Heart right ventricle (tissue), 16 donors: Measurements from ENCODE around the gene GFM1. TPM values are rescaled to one million over a fixed set of nuclear protein-coding genes. Genes with fewer than 3 reads are reported as not detected.
A peak's percentile ranks its signal among the peaks of the same experiment; 100 is the strongest.

Experiments
- ATAC-seq, 8 donors: fragments of 200-7000 bp; cut with Tn5 transposase; one replicate each; pipeline ENCODE4 v1.9.1; 2020; ENCODE audit warnings: mild to moderate bottlenecking in 8 of 8, moderate library complexity in 8 of 8, moderate number of reproducible peaks in 1 of 8
- DNase-seq, 2 donors: peaks; one replicate each; pipeline ENCODE4 v3.0.0-alpha.2; 2020
- H3K27ac ChIP-seq, 10 donors: fragments of 200-600 bp; sonication (generic) in 2 of 10; one replicate each; pipeline versions ENCODE4 v1.5.0 to v1.8.0; 2020 to 2022; ENCODE audit warnings: mild to moderate bottlenecking in 3 of 10
- H3K27me3 ChIP-seq, 7 donors: fragments of 200-600 bp; one replicate each; pipeline ENCODE4 v1.8.0; 2021 to 2022; ENCODE audit warnings: mild to moderate bottlenecking in 2 of 7
- H3K36me3 ChIP-seq, 9 donors: fragments of 200-600 bp; sonication (generic) in 1 of 9; one replicate each; pipeline versions ENCODE4 v1.5.0 to v1.8.0; 2020 to 2022; ENCODE audit warnings: mild to moderate bottlenecking in 2 of 9
- H3K4me1 ChIP-seq, 9 donors: fragments of 200-600 bp; sonication (generic) in 1 of 9; one replicate each; pipeline versions ENCODE4 v1.5.0 to v1.8.0; 2020 to 2022; ENCODE audit warnings: mild to moderate bottlenecking in 4 of 9
- H3K4me3 ChIP-seq, 10 donors: fragments of 200-600 bp; sonication (generic) in 2 of 10; one replicate each; pipeline versions ENCODE4 v1.5.0 to v1.8.0; 2020 to 2022; ENCODE audit warnings: mild to moderate bottlenecking in 7 of 10, moderate library complexity in 2 of 10
- H3K9me3 ChIP-seq, 11 donors: fragments of 200-600 bp in 10 of 11; sonication (generic) in 2 of 11; one replicate each; pipeline versions ENCODE4 v1.5.0 to v1.8.0; 2013 to 2022; ENCODE audit warnings: mild to moderate bottlenecking in 2 of 11, control low read depth in 1 of 11, moderate library complexity in 1 of 11
- WGBS, 2 donors: extraction: QIAGEN DNeasy Blood & Tissue Kit; methylation state at CpG; one replicate each; pipeline ENCODE4 v1.1.7; 2013; ENCODE audit warnings: inconsistent platforms in 1 of 2; 5-methylcytosine and 5-hydroxymethylcytosine counted together
- intact Hi-C, 10 donors: fragments of 100-400 bp; cut with DNase I; formaldehyde crosslinking; loops; one replicate each; pipeline versions ENCODE4 v1.11.1 to v1.14.2; 2022
- polyA plus RNA-seq, 2 donors: library from polyadenylated mRNA; stranded (reverse); fragments of 200-250 nt; gene quantifications; one replicate each; pipeline ENCODE4 v1.2.3, GENCODE V29; 2013
- total RNA-seq, 10 donors: library from RNA; stranded (reverse); fragmentation: NEBNext Ultra II Directional in 3 of 10; extraction: Animal tissue kit (Norgen Biotek cat#: 25700) in 3 of 10; gene quantifications; one replicate each; pipeline versions ENCODE4 v1.2.1 to v1.2.4, GENCODE V29; 2021 to 2023
- TF ChIP-seq, protein P1 (sequence below), 9 donors: fragments of 200-600 bp; sonication (generic) in 2 of 9; IDR thresholded peaks; one replicate each; pipeline versions ENCODE4 v1.5.0 to v1.8.0; 2021 to 2022; ENCODE audit warnings: antibody characterized with exemption in 9 of 9, mild to moderate bottlenecking in 5 of 9, moderate library complexity in 1 of 9
- donor health status: Arrhythmogenic right ventricular cardiomyopathy.
- donor health status: ischemic (EF 13 %, LVEDD 7.1; RV severe dilation, severe dysfunction).
- donor health status: healthy with polysubstance abuse.
- donor health status: DM: no; HTN: yes; CAD: no.
- donor health status: DM: no; HTN: no; CAD: no.
- donor health status: ischemic (EF 25% LVEDD 6.9; RV normal size, moderate dysfunction).
- donor health status: ischemic (EF 25% LVEDD 5.7; RV mildly dilated, moderate dysfunction).
- donor health status: healthy.
- donor health status: DM: yes; HTN: yes; CAD: no.
- donor health status: Ischemic cardiomyopathy.
- donor health status: ischemic (EF 35%, LVEDD 5.7; RV mildly dilated, moderate dysfunction).
- donor health status: nonischemic (EF 11% LVEDD 7.7; RV severe dilation, severe dysfunction).
- donor health status: DM: yes; HTN: yes; CAD: no.
- donor health status: PGD.
- donor health status: ischemic (EF 29% LVEDD 5.4; RV normal size, mild dysfunction).
- donor health status: nonischemic (EF 23%, LVEDD 6.1; RV moderate dilation, normal function).

GFM1 gene
- total and polyA plus RNA-seq, 12 donors, result 15.1 to 86.4 (median 68.7) TPM

GRCh38 chr3:158642005-158642404, 2.3 kb upstream of the GFM1 start:
- Histone ChIP-seq H3K27me3 (no peaks in the 10 kb centered on the region), H3K4me3 (no peak overlapping the region), H3K4me1 (peaks cover 4 to 27% (median 22%) of the 10 kb centered on the region in 9 donors), H3K36me3 (peaks cover 0 to 15% (median 0%) of the 10 kb centered on the region in 9 donors), H3K9me3 (no peaks in the 10 kb centered on the region), H3K27ac (no peak overlapping the region)
- no peak for ATAC-seq
- 93 to 97% methylated on average over 7 of the region's 7 CpGs for WGBS, 2 donors
- intact Hi-C loops, result loop anchor here in 8 of 10 donors (5.0 to 10.0 kb wide), 7 partner anchors 67 to 1487 kb away; partner anchors contain the start of gene MLF1 (in 4 of the 8)
- TF ChIP-seq, protein P1, sequence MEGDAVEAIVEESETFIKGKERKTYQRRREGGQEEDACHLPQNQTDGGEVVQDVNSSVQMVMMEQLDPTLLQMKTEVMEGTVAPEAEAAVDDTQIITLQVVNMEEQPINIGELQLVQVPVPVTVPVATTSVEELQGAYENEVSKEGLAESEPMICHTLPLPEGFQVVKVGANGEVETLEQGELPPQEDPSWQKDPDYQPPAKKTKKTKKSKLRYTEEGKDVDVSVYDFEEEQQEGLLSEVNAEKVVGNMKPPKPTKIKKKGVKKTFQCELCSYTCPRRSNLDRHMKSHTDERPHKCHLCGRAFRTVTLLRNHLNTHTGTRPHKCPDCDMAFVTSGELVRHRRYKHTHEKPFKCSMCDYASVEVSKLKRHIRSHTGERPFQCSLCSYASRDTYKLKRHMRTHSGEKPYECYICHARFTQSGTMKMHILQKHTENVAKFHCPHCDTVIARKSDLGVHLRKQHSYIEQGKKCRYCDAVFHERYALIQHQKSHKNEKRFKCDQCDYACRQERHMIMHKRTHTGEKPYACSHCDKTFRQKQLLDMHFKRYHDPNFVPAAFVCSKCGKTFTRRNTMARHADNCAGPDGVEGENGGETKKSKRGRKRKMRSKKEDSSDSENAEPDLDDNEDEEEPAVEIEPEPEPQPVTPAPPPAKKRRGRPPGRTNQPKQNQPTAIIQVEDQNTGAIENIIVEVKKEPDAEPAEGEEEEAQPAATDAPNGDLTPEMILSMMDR (IDR thresholded peaks at IDR 0.05), result no peak
- no peak for DNase-seq

- intact Hi-C loops, result loop anchor here in 8 of 10 donors (5.0 to 10.0 kb wide), 7 partner anchors 68 to 1488 kb away; partner anchors contain the start of gene MLF1 (in 4 of the 8)
- DNase-seq (no peak), ATAC-seq (no peak)
- no peaks in the 10 kb centered on the region for H3K9me3 ChIP-seq
- no peak overlapping the region for H3K4me3 ChIP-seq
- WGBS, 2 donors, result 89 to 92% methylated on average over 6 of the region's 6 CpGs
- H3K27ac ChIP-seq, result no peak overlapping the region
- no peaks in the 10 kb centered on the region for H3K27me3 ChIP-seq
- H3K36me3 ChIP-seq, result peaks cover 0 to 21% (median 5%) of the 10 kb centered on the region in 9 donors
- peaks cover 4 to 28% (median 22%) of the 10 kb centered on the region in 9 donors for H3K4me1 ChIP-seq
- TF ChIP-seq, protein P1 (IDR thresholded peaks at IDR 0.05), result no peak
Observed at GRCh38 chr3:158642474-158643210, 1.7 kb upstream of the GFM1 start.

DNA sequence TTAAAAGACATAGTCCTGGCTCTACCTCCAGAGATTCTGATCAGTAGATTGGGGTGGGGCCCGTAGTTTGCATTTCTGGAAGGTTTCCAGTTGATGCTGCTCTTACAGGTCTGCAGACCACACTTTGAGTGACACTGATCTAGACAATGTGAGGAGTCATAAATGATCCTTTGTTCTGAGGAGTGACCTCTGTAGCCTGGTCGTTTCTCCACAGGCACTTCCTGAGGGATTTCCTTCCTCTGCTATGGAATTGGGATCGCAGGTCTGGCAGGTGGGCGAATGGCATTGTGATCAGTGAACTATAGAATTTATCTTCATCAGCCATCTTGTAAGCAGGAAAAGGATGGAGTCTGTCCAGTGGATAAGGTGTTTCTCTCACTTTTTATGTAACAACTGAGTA, 5.5 kb downstream of the GFM1 start:
- intact Hi-C loops, result loop anchor here in 4 of 10 donors (10.0 kb wide), 5 partner anchors 75 to 1495 kb away; partner anchors contain the start of gene MLF1 (in 1 of the 4)

DNA sequence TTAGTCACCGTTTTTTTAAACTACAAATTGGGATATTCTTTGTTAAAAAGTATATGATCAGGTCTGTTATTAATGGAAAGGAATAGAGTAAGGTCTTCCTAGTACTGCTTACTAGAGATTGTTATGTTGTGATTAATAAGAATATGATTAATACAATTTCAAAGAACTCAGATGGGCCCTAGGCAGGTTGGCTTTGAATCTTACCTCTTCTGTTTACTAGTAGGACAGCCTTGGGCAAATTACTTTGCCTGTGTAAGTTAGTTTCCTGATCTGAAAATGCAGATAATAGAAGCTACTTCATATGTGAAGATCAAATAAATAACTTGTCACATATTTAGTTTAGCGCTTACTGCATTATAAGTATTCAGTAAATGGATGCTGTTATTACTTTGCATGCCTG, 6.9 kb downstream of the GFM1 start:
- no peaks in the 10 kb centered on the region for H3K9me3 ChIP-seq
- 97% methylated on average over 2 of the region's 2 CpGs for WGBS, 2 donors
- H3K27me3 ChIP-seq, result no peaks in the 10 kb centered on the region
- DNase-seq (no peak), ATAC-seq (no peak)
- intact Hi-C loops, result loop anchor here in 1 of 10 donors (10.0 kb wide), 1 partner anchor 144 kb away; no protein-coding TSS in a partner anchor
- H3K36me3 ChIP-seq, result peaks cover 0 to 100% (median 44%) of the 10 kb centered on the region in 9 donors
- H3K4me1 ChIP-seq, result peaks cover 0 to 35% (median 11%) of the 10 kb centered on the region in 9 donors
- TF ChIP-seq, protein P1 (IDR thresholded peaks at IDR 0.05), result no peak
- H3K4me3 ChIP-seq, result no peak overlapping the region
- no peak overlapping the region for H3K27ac ChIP-seq

More for the DNA sequence above, 5.5 kb downstream of the GFM1 start:
- H3K27ac ChIP-seq, result peak overlapping the region in 2 of 10 donors; percentile 57 to 59
- WGBS, 2 donors, result 55 to 56% methylated on average over 4 of the region's 4 CpGs
- peaks cover 0 to 91% (median 34%) of the 10 kb centered on the region in 9 donors for H3K36me3 ChIP-seq
- no peaks in the 10 kb centered on the region for H3K27me3 ChIP-seq
- TF ChIP-seq, protein P1 (IDR thresholded peaks at IDR 0.05), result no peak
- DNase-seq (peak in 1 of 2 donors; percentile 10), ATAC-seq (peak; percentile 54 to 86 (median 76))
- peaks cover 4 to 48% (median 23%) of the 10 kb centered on the region in 9 donors for H3K4me1 ChIP-seq
- no peaks in the 10 kb centered on the region for H3K9me3 ChIP-seq
- no peak overlapping the region for H3K4me3 ChIP-seq
